ENCODE data around the gene SLC39A2. TPM values are rescaled to one million over a fixed set of nuclear protein-coding genes. Genes with fewer than 3 reads are reported as not detected.

Gene SLC39A2
- total and polyA plus RNA-seq, 4 donors, result 0.05 to 0.08 TPM; not detected in 2

GRCh38 chr14:20996521-20996920 is 2.6 kb upstream of the SLC39A2 start:
- DNase-seq (ENCODE audit: low spot score), result no peak
- no peak overlapping the region for H3K27ac ChIP-seq (ENCODE audit: low read depth in 1 of 2, low read length in 2 of 2)
- H3K36me3 ChIP-seq (ENCODE audit: control insufficient read depth in 4 of 4, insufficient read depth in 3 of 4, low read depth in 1 of 4, low read length in 3 of 4), result peaks cover 14 to 54% (median 48%) of the 10 kb centered on the region in 4 donors

More at GRCh38 chr14:20996521-20996920, 2.6 kb upstream of the SLC39A2 start:
- Histone ChIP-seq H3K9ac (ENCODE audit: low read depth in 1 of 2, low read length in 2 of 2) (no peak overlapping the region), H3K9me3 (ENCODE audit: control insufficient read depth in 4 of 4, low read length in 3 of 4) (no peaks in the 10 kb centered on the region), H3K4me3 (ENCODE audit: low read depth in 1 of 3, low read length in 3 of 3) (no peak overlapping the region), H3K4me1 (ENCODE audit: control insufficient read depth in 4 of 4, insufficient read depth in 4 of 4, low read length in 3 of 4) (no peaks in the 10 kb centered on the region), H3K27me3 (ENCODE audit: control insufficient read depth in 4 of 4, insufficient read depth in 4 of 4, low read length in 3 of 4) (no peaks in the 10 kb centered on the region)
- TF ChIP-seq, protein P1, sequence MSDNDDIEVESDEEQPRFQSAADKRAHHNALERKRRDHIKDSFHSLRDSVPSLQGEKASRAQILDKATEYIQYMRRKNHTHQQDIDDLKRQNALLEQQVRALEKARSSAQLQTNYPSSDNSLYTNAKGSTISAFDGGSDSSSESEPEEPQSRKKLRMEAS (IDR thresholded peaks at IDR 0.05), result no peak
- TF ChIP-seq ATF3 (IDR thresholded peaks at IDR 0.05) (no peak), RXRA (IDR thresholded peaks at IDR 0.05) (no peak), YY1 (IDR thresholded peaks at IDR 0.05) (no peak), EGR1 (IDR thresholded peaks at IDR 0.05; ENCODE audit: low read depth in 2 of 2) (no peak), NR2F2 (IDR thresholded peaks at IDR 0.05) (no peak), JUND (IDR thresholded peaks at IDR 0.05) (no peak), HNF4G (IDR thresholded peaks at IDR 0.05) (no peak), HNF4A (conservative IDR thresholded peaks at IDR 0.05) (no peak), FOXA2 (IDR thresholded peaks at IDR 0.05) (no peak), GABPA (IDR thresholded peaks at IDR 0.05 in 1 of 2, conservative IDR thresholded peaks at IDR 0.05 in 1 of 2) (no peak), TAF1 (conservative IDR thresholded peaks at IDR 0.05) (no peak), FOXA1 (IDR thresholded peaks at IDR 0.05) (no peak), SP1 (IDR thresholded peaks at IDR 0.05) (no peak), RAD21 (IDR thresholded peaks at IDR 0.05) (no peak)
- TF ChIP-seq, protein P2, sequence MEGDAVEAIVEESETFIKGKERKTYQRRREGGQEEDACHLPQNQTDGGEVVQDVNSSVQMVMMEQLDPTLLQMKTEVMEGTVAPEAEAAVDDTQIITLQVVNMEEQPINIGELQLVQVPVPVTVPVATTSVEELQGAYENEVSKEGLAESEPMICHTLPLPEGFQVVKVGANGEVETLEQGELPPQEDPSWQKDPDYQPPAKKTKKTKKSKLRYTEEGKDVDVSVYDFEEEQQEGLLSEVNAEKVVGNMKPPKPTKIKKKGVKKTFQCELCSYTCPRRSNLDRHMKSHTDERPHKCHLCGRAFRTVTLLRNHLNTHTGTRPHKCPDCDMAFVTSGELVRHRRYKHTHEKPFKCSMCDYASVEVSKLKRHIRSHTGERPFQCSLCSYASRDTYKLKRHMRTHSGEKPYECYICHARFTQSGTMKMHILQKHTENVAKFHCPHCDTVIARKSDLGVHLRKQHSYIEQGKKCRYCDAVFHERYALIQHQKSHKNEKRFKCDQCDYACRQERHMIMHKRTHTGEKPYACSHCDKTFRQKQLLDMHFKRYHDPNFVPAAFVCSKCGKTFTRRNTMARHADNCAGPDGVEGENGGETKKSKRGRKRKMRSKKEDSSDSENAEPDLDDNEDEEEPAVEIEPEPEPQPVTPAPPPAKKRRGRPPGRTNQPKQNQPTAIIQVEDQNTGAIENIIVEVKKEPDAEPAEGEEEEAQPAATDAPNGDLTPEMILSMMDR (IDR thresholded peaks at IDR 0.05; ENCODE audit: low read depth, low read length, missing input control), result no peak
- TF ChIP-seq, protein P3, sequence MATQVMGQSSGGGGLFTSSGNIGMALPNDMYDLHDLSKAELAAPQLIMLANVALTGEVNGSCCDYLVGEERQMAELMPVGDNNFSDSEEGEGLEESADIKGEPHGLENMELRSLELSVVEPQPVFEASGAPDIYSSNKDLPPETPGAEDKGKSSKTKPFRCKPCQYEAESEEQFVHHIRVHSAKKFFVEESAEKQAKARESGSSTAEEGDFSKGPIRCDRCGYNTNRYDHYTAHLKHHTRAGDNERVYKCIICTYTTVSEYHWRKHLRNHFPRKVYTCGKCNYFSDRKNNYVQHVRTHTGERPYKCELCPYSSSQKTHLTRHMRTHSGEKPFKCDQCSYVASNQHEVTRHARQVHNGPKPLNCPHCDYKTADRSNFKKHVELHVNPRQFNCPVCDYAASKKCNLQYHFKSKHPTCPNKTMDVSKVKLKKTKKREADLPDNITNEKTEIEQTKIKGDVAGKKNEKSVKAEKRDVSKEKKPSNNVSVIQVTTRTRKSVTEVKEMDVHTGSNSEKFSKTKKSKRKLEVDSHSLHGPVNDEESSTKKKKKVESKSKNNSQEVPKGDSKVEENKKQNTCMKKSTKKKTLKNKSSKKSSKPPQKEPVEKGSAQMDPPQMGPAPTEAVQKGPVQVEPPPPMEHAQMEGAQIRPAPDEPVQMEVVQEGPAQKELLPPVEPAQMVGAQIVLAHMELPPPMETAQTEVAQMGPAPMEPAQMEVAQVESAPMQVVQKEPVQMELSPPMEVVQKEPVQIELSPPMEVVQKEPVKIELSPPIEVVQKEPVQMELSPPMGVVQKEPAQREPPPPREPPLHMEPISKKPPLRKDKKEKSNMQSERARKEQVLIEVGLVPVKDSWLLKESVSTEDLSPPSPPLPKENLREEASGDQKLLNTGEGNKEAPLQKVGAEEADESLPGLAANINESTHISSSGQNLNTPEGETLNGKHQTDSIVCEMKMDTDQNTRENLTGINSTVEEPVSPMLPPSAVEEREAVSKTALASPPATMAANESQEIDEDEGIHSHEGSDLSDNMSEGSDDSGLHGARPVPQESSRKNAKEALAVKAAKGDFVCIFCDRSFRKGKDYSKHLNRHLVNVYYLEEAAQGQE (IDR thresholded peaks at IDR 0.05), result no peak
- TF ChIP-seq, protein P4, sequence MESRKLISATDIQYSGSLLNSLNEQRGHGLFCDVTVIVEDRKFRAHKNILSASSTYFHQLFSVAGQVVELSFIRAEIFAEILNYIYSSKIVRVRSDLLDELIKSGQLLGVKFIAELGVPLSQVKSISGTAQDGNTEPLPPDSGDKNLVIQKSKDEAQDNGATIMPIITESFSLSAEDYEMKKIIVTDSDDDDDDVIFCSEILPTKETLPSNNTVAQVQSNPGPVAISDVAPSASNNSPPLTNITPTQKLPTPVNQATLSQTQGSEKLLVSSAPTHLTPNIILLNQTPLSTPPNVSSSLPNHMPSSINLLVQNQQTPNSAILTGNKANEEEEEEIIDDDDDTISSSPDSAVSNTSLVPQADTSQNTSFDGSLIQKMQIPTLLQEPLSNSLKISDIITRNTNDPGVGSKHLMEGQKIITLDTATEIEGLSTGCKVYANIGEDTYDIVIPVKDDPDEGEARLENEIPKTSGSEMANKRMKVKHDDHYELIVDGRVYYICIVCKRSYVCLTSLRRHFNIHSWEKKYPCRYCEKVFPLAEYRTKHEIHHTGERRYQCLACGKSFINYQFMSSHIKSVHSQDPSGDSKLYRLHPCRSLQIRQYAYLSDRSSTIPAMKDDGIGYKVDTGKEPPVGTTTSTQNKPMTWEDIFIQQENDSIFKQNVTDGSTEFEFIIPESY (IDR thresholded peaks at IDR 0.05), result no peak
- 89% methylated on average over 14 of the region's 14 CpGs for WGBS

Data from liver (tissue), 9 donors.